Endothelial cell of umbilical vein (primary cell): ENCODE results near the gene NLRP9.

Experiments used
- EZH2 ChIP-seq: IDR thresholded peaks from 2 replicates; pipeline ENCODE4 v1.6.1; 2012; ENCODE audit warnings: borderline replicate concordance, low read depth, mild to moderate bottlenecking, moderate library complexity, low read length, inconsistent platforms; ENCODE audit not compliant: severe bottlenecking
- MYC ChIP-seq: IDR thresholded peaks from one replicate; pipeline ENCODE4 v1.6.1; 2011; ENCODE audit warnings: mild to moderate bottlenecking, low read depth, low read length
- POLR2A ChIP-seq: IDR thresholded peaks from 2 replicates; pipeline ENCODE4 v1.6.1; 2012; ENCODE audit warnings: low read depth, mild to moderate bottlenecking, control low read depth, low read length
- TF ChIP-seq, protein P1 (sequence below), 2 donors: IDR thresholded peaks; 1 replicate in 1 of 2; 2 replicates in 1 of 2; pipeline ENCODE4 v1.5.1; 2011; ENCODE audit warnings: low read length in 2 of 2, mild to moderate bottlenecking in 2 of 2, moderate library complexity in 2 of 2, control low read depth in 1 of 2, inconsistent platforms in 1 of 2, low read depth in 1 of 2; ENCODE audit not compliant: insufficient read depth in 1 of 2; ENCODE audit errors: extremely low read depth in 1 of 2

DNA sequence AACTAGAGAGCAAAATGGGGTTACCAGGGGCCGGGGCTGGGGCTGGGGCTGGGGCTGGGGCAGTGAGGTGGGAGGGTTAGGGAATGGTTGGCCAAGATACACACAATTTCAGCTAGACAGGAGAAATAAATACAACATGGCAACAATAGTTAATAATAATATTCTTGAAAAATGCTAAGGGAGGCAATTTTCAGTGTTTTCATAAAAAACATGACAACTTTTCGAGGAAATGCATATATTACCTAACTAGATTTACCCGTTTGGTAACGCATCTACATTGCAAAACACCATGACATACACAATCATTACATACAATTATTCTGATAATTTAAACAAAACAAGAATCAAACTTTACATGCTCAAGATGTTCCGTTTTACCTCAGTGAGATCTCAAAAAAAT lies 42.9 kb upstream of the NLRP9 start:
- TF ChIP-seq, protein P1, sequence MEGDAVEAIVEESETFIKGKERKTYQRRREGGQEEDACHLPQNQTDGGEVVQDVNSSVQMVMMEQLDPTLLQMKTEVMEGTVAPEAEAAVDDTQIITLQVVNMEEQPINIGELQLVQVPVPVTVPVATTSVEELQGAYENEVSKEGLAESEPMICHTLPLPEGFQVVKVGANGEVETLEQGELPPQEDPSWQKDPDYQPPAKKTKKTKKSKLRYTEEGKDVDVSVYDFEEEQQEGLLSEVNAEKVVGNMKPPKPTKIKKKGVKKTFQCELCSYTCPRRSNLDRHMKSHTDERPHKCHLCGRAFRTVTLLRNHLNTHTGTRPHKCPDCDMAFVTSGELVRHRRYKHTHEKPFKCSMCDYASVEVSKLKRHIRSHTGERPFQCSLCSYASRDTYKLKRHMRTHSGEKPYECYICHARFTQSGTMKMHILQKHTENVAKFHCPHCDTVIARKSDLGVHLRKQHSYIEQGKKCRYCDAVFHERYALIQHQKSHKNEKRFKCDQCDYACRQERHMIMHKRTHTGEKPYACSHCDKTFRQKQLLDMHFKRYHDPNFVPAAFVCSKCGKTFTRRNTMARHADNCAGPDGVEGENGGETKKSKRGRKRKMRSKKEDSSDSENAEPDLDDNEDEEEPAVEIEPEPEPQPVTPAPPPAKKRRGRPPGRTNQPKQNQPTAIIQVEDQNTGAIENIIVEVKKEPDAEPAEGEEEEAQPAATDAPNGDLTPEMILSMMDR (IDR thresholded peaks at IDR 0.05; ENCODE audit: extremely low read depth in 1 of 2, insufficient read depth in 1 of 2, low read depth in 1 of 2, low read length in 2 of 2), result no peak
- TF ChIP-seq POLR2A, result no peak
- no peak for TF ChIP-seq MYC
- TF ChIP-seq EZH2, result no peak
